ENCODE data around the gene FLNC. TPM values are rescaled to one million over a fixed set of nuclear protein-coding genes. Genes with fewer than 3 reads are reported as not detected.
A peak's percentile ranks its signal among the peaks of the same experiment; 100 is the strongest.

Gene FLNC
- total RNA-seq, 1 donor from 2014 or later: 1,540 TPM

GRCh38 chr7:128865303-128865702 lies 35.1 kb downstream of the FLNC start:
- no peak for DNase-seq

- no peak for DNase-seq
These were observed 36.0 kb downstream of the FLNC start for GRCh38 chr7:128865996-128866877.

- no peak for DNase-seq
These were observed 37.0 kb downstream of the FLNC start for GRCh38 chr7:128867241-128867640.

- peak; percentile 71 for DNase-seq
These were observed 37.8 kb downstream of the FLNC start for GRCh38 chr7:128867842-128868623.

- no peak for DNase-seq
These were observed 38.5 kb downstream of the FLNC start for GRCh38 chr7:128868624-128869137.

- DNase-seq: peak; percentile 68
These were observed 39.1 kb downstream of the FLNC start for GRCh38 chr7:128869138-128869943.

GRCh38 chr7:128869944-128870285 lies 39.7 kb downstream of the FLNC start:
- no peak for DNase-seq

- no peak for DNase-seq
These were observed 40.8 kb downstream of the FLNC start for GRCh38 chr7:128871050-128871449.

- DNase-seq: no peak
These were observed 42.2 kb downstream of the FLNC start for GRCh38 chr7:128872394-128872824.

GRCh38 chr7:128873234-128873633 lies 43.0 kb downstream of the FLNC start:
- no peak for DNase-seq

- no peak for DNase-seq
These were observed 44.2 kb downstream of the FLNC start for GRCh38 chr7:128874140-128875031.

- no peak for DNase-seq
These were observed 45.3 kb downstream of the FLNC start for GRCh38 chr7:128875523-128875948.

- DNase-seq: no peak
These were observed 45.9 kb downstream of the FLNC start for GRCh38 chr7:128876127-128876526.

GRCh38 chr7:128876586-128876977 lies 46.4 kb downstream of the FLNC start:
- DNase-seq: no peak

- no peak for DNase-seq
These were observed 47.0 kb downstream of the FLNC start for GRCh38 chr7:128876978-128877755.

GRCh38 chr7:128877756-128878120 lies 47.5 kb downstream of the FLNC start:
- DNase-seq: no peak

- no peak for DNase-seq
These were observed 48.3 kb downstream of the FLNC start for GRCh38 chr7:128878226-128879105.

- DNase-seq: no peak
These were observed 49.3 kb downstream of the FLNC start for GRCh38 chr7:128879461-128879938.
